SK-N-MC (cell line): ENCODE data around the gene CDYL.

ENCODE experiments used
- EZH2 ChIP-seq: fragments of 200-600 bp; sonication (generic); IDR thresholded peaks from one replicate; pipeline ENCODE4 v1.6.1; 2017; ENCODE audit warnings: antibody characterized with exemption
- FOXP2 ChIP-seq: optimal IDR thresholded peaks from 2 replicates; pipeline ENCODE3; 2011; ENCODE audit warnings: mild to moderate bottlenecking, moderate library complexity; ENCODE audit not compliant: insufficient read depth; ENCODE audit errors: extremely low read length, control extremely low read depth

DNA sequence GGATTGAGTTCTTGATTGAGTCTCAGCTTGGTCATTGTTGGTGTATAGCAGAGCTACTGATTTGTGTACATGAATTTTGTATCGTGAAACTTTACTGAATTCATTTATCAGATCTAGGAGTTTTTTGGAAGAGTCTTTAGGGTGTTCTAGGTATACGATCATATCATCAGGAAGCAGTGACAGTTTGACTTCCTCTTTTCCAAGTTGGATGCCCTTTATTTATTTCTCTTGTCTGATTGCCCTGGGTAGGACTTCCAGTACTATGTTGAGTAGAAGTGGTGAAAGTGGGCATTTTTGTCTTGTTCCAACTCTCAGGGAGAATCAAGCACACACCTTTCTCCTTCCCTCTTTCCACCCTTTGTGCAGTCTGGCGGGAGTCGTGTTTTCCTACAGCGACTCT, 201.3 kb downstream of the CDYL start:
- TF ChIP-seq EZH2 (no peak), FOXP2 (no peak)
